ENCODE measurements around the gene UBA52. TPM values are rescaled to one million over a fixed set of nuclear protein-coding genes. Genes with fewer than 3 reads are reported as not detected.

Gene UBA52
- total and polyA plus RNA-seq, 2 of the 13 experiments (the other 11 are each of a cell fraction or from before 2014, with no cell fraction given) = 959 to 1,782 TPM

GRCh38 chr19:18616023-18616422, 44.4 kb downstream of the UBA52 start:
- H3K36me3 ChIP-seq (replicated peaks in 1 of 2; ENCODE audit: control insufficient read depth in 1 of 2, insufficient read depth in 2 of 2, low read length in 2 of 2) = no peaks in the 10 kb centered on the region
- in situ Hi-C loops (cut with HindIII; ENCODE audit: extremely low pct_ligation_motif_present, low pct_unique_long_range_greater_than_20kb) = no loop called here
- no peaks in the 10 kb centered on the region for H3K9me3 ChIP-seq (ENCODE audit: low read length)
- H3K4me1 ChIP-seq (ENCODE audit: insufficient read depth, low read length) = peaks cover 22% of the 10 kb centered on the region; the same call in 1 of the 2 replicates
- intact Hi-C loops (cut with micrococcal nuclease; ENCODE audit: unreplicated experiment) = no loop called here
- TF ChIP-seq ZNF333 (CRISPR knock-in tag; IDR thresholded peaks at IDR 0.05; ENCODE audit: borderline replicate concordance) (no peak), ZNF329 (CRISPR knock-in tag; IDR thresholded peaks at IDR 0.05; ENCODE audit: low read depth) (peak; percentile 99)
- no peaks in the 10 kb centered on the region for H4K20me1 ChIP-seq (ENCODE audit: insufficient read depth, low read length)
- no peak overlapping the region for H3K4me3 ChIP-seq (replicated peaks in 1 of 3; ENCODE audit: insufficient read depth in 1 of 3, low read depth in 2 of 3, low read length in 3 of 3)
- WGBS (ENCODE audit: low lambda C conversion rate) = 66% methylated on average over 2 of the region's 3 CpGs
- H3K27me3 ChIP-seq (ENCODE audit: control insufficient read depth in 1 of 2, insufficient read depth in 2 of 2, low read length in 2 of 2) = peaks cover 0 to 7% of the 10 kb centered on the region in 2 experiments; a peak in 2 of 5 replicates
- ATAC-seq = no peak
- DNase-seq (ENCODE audit: low spot score) = no peak
- no peaks in the 10 kb centered on the region for H3K79me2 ChIP-seq (ENCODE audit: insufficient read depth, low read length)
- BruUV-seq (replicated peaks) = no TSS peak
- no peak for FAIRE-seq
- POLR2A ChIA-PET = no interaction called here
- H3K9ac ChIP-seq (ENCODE audit: insufficient read depth, low read depth, low read length) = no peak overlapping the region
- no peak overlapping the region for H2AFZ ChIP-seq (ENCODE audit: low read length)
- CTCF ChIA-PET (ENCODE audit: low intra/inter-chr PET ratio, low total read pairs) = no interaction called here
- no peak overlapping the region for H3K27ac ChIP-seq (ENCODE audit: extremely low read length, insufficient read depth, low read length)
- H3K4me2 ChIP-seq (ENCODE audit: low read depth, low read length) = no peak overlapping the region

- intact Hi-C loops (cut with micrococcal nuclease; ENCODE audit: unreplicated experiment) (no loop called here), in situ Hi-C loops (cut with HindIII; ENCODE audit: extremely low pct_ligation_motif_present, low pct_unique_long_range_greater_than_20kb) (no loop called here)
- Histone ChIP-seq H3K27ac (ENCODE audit: extremely low read length, insufficient read depth, low read length) (no peak overlapping the region), H3K9me3 (ENCODE audit: low read length) (no peaks in the 10 kb centered on the region), H3K79me2 (ENCODE audit: insufficient read depth, low read length) (no peaks in the 10 kb centered on the region), H3K27me3 (ENCODE audit: control insufficient read depth in 1 of 2, insufficient read depth in 2 of 2, low read length in 2 of 2) (peaks cover 0 to under 1% of the 10 kb centered on the region in 2 experiments; a peak in 1 of 5 replicates), H4K20me1 (ENCODE audit: insufficient read depth, low read length) (no peaks in the 10 kb centered on the region), H3K9ac (ENCODE audit: insufficient read depth, low read depth, low read length) (no peak overlapping the region), H2AFZ (ENCODE audit: low read length) (no peak overlapping the region), H3K4me3 (replicated peaks in 1 of 3; ENCODE audit: insufficient read depth in 1 of 3, low read depth in 2 of 3, low read length in 3 of 3) (no peak overlapping the region), H3K4me1 (ENCODE audit: insufficient read depth, low read length) (peaks cover 10% of the 10 kb centered on the region; the same call in 1 of the 2 replicates), H3K36me3 (replicated peaks in 1 of 2; ENCODE audit: control insufficient read depth in 1 of 2, insufficient read depth in 2 of 2, low read length in 2 of 2) (no peaks in the 10 kb centered on the region), H3K4me2 (ENCODE audit: low read depth, low read length) (no peak overlapping the region)
- DNase-seq (ENCODE audit: low spot score) = no peak
- TF ChIP-seq ZNF33A (CRISPR knock-in tag; IDR thresholded peaks at IDR 0.05; ENCODE audit: borderline replicate concordance) (no peak), ZNF768 (CRISPR knock-in tag; IDR thresholded peaks at IDR 0.05) (no peak), GABPA (IDR thresholded peaks at IDR 0.05; ENCODE audit: low read depth, low read length) (no peak), GABPA (CRISPR knock-in tag; IDR thresholded peaks at IDR 0.05; ENCODE audit: low read depth) (no peak), HNRNPL (IDR thresholded peaks at IDR 0.05; ENCODE audit: low read depth, low read length) (no peak), ZBTB1 (CRISPR knock-in tag; IDR thresholded peaks at IDR 0.05; ENCODE audit: borderline replicate concordance) (no peak), TFE3 (CRISPR knock-in tag; IDR thresholded peaks at IDR 0.05) (no peak), HNRNPK (IDR thresholded peaks at IDR 0.05; ENCODE audit: low read depth, low read length, poor library complexity, severe bottlenecking) (no peak), SIX1 (CRISPR knock-in tag; IDR thresholded peaks at IDR 0.05; ENCODE audit: borderline replicate concordance) (no peak), SNAI1 (CRISPR knock-in tag; IDR thresholded peaks at IDR 0.05; ENCODE audit: borderline replicate concordance) (no peak), IRF9 (CRISPR knock-in tag; IDR thresholded peaks at IDR 0.05; ENCODE audit: borderline replicate concordance) (no peak), FOXK1 (CRISPR knock-in tag; IDR thresholded peaks at IDR 0.05; ENCODE audit: borderline replicate concordance, low read depth) (no peak), MED13 (CRISPR knock-in tag; IDR thresholded peaks at IDR 0.05) (no peak), ARNTL (CRISPR knock-in tag; IDR thresholded peaks at IDR 0.05) (no peak)
- BruUV-seq (replicated peaks) = no TSS peak
- ChIA-PET CTCF (ENCODE audit: low intra/inter-chr PET ratio, low total read pairs) (no interaction called here), POLR2A (no interaction called here)
- no peak for FAIRE-seq
- ATAC-seq = no peak
Observed at GRCh38 chr19:18617562-18617961, 45.9 kb downstream of the UBA52 start.
